Fibroblast of pulmonary artery (primary cell): ENCODE results near the gene COA6.

Experiments
- DNase-seq: peaks from one replicate; pipeline ENCODE4 v3.0.0-alpha.2; 2010; ENCODE audit warnings: low read depth
- H3K4me3 ChIP-seq: replicated peaks from 2 replicates; pipeline ENCODE4 v1.5.1; 2011; ENCODE audit warnings: low read depth, mild to moderate bottlenecking, control low read depth, low read length, moderate library complexity
- CTCF ChIP-seq: IDR thresholded peaks from 2 replicates; pipeline ENCODE4 v1.5.1; 2011; ENCODE audit warnings: mild to moderate bottlenecking, control low read depth, low read length, inconsistent platforms; ENCODE audit errors: missing control alignments

Gene COA6

GRCh38 chr1:234409328-234409727 lies 36.1 kb downstream of the COA6 start:
- TF ChIP-seq CTCF: no peak
- H3K4me3 ChIP-seq: no peak overlapping the region
- no peak for DNase-seq

- TF ChIP-seq CTCF: no peak
- no peak overlapping the region for H3K4me3 ChIP-seq
- no peak for DNase-seq
Measured at GRCh38 chr1:234412830-234413229, 39.6 kb downstream of the COA6 start.

- DNase-seq: no peak
- TF ChIP-seq CTCF: no peak
- H3K4me3 ChIP-seq: no peak overlapping the region
Measured at GRCh38 chr1:234413485-234413884, 40.2 kb downstream of the COA6 start.

- no peak overlapping the region for H3K4me3 ChIP-seq
- TF ChIP-seq CTCF: no peak
- DNase-seq: no peak
Measured at GRCh38 chr1:234413990-234414389, 40.7 kb downstream of the COA6 start.

- no peak for DNase-seq
- no peak overlapping the region for H3K4me3 ChIP-seq
- TF ChIP-seq CTCF: no peak
Measured at GRCh38 chr1:234427950-234428646, 54.8 kb downstream of the COA6 start.

GRCh38 chr1:234429434-234429806 lies 56.2 kb downstream of the COA6 start:
- no peak overlapping the region for H3K4me3 ChIP-seq
- DNase-seq: no peak
- no peak for TF ChIP-seq CTCF

- no peak overlapping the region for H3K4me3 ChIP-seq
- no peak for TF ChIP-seq CTCF
- no peak for DNase-seq
Measured at GRCh38 chr1:234430691-234431090, 57.4 kb downstream of the COA6 start.
